ENCODE data around the gene TOLLIP. TPM values are rescaled to one million over a fixed set of nuclear protein-coding genes. Genes with fewer than 3 reads are reported as not detected.

TOLLIP gene
- total and polyA plus RNA-seq, 2 of the 8 experiments (the other 6 are each of a cell fraction or from before 2014, with no cell fraction given) = 23.7 to 34.7 TPM

DNA sequence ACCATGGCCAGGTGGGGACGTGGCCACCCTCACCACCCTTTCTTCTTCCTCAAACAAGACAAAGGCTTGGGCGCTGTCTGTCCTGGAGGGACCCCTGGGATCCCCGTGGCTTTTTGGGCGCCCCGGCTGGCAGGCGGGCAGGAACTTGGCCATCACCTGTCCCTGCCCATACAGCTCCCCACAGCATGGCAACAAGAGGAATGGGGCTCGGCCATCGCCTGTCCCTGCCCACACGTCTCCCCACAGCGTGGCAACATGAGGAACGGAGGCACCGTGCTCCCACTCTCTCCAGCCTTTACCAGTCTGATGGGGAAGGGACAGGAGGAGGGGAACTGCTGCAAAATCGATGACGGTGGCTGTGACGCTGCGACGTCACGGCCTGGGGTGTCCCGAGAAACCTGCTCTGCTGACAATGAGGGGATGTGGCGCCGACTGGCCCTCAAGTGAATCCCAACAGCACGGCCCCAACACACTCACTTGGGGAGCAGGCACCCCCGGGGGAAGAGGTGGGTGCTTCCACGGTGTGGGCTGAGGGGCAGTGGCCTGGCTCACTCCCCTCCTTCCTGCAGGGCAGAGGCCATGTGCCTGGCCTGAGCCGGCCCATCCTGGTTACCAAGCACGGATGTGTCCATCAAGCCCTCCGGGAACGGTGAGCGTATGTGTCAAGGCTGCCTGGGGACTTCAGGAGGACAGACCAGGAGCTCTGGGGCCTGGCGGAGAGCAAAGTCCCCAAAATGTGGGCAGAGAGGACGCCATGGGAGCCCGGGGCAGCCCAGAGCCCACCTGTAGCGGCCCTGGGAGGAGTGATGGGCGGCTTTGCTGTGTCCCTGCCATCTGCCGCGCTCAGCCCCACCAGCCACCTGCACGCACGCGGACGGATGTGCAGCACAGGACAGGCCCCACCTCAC lies 30.4 kb downstream of the TOLLIP start:
- Histone ChIP-seq H2BK5ac (ENCODE audit: low read depth, low read length) (no peak overlapping the region; the same call in 1 of the 2 replicates), H3K9me3 (ENCODE audit: insufficient read depth in 2 of 2, low read depth in 1 of 2, low read length in 1 of 2) (no peaks in the 10 kb centered on the region), H3K27ac (ENCODE audit: low read depth, low read length) (no peak overlapping the region), H2AK5ac (ENCODE audit: low read depth, low read length) (no peak overlapping the region), H2BK15ac (ENCODE audit: low read length) (no peak overlapping the region), H3K4ac (replicated peaks; ENCODE audit: insufficient read length, low read depth, low read length) (no peak overlapping the region), H3K79me1 (ENCODE audit: low read depth, low read length) (peaks cover 6% of the 10 kb centered on the region; the same call in 1 of the 2 replicates), H3K23ac (ENCODE audit: insufficient read length) (no peak overlapping the region), H3K4me2 (ENCODE audit: insufficient read depth in 1 of 2, low read depth in 2 of 2, low read length in 2 of 2) (no peak overlapping the region), H4K5ac (ENCODE audit: insufficient read length, low read depth, low read length) (no peak overlapping the region), H3K79me2 (ENCODE audit: control insufficient read depth in 1 of 2, insufficient read depth in 2 of 2, low read length in 2 of 2) (no peaks in the 10 kb centered on the region), H3K14ac (ENCODE audit: insufficient read length) (no peak overlapping the region), H3K4me3 (ENCODE audit: extremely low read depth in 1 of 4, insufficient read depth in 2 of 4, low read depth in 3 of 4, low read length in 4 of 4) (no peak overlapping the region), H3K23me2 (ENCODE audit: low read depth, low read length) (no peaks in the 10 kb centered on the region), H3K56ac (replicated peaks; ENCODE audit: insufficient read length, low read depth, low read length) (no peak overlapping the region), H3K18ac (ENCODE audit: extremely low read depth, low read length) (no peak overlapping the region), H2BK20ac (ENCODE audit: low read length) (no peak overlapping the region), H3K36me3 (ENCODE audit: control insufficient read depth in 2 of 4, insufficient read depth in 4 of 4, low read length in 3 of 4) (peaks cover 2 to 14% (median 11%) of the 10 kb centered on the region in 4 experiments; a peak in 6 of 8 replicates), H4K20me1 (replicated peaks in 1 of 2; ENCODE audit: control insufficient read depth in 1 of 2, insufficient read depth in 2 of 2, low read length in 2 of 2) (peaks cover 0 to 13% of the 10 kb centered on the region in 2 experiments), H3K4me1 (replicated peaks in 1 of 4; ENCODE audit: control insufficient read depth in 3 of 4, insufficient read depth in 4 of 4, low read length in 3 of 4) (no peaks in the 10 kb centered on the region; a peak in 1 of 7 replicates), H3K27me3 (replicated peaks in 1 of 4; ENCODE audit: control insufficient read depth in 3 of 4, extremely low read depth in 1 of 4, insufficient read depth in 3 of 4, low read length in 3 of 4) (no peaks in the 10 kb centered on the region), H2BK120ac (replicated peaks; ENCODE audit: low read depth, low read length) (no peak overlapping the region), H2AFZ (ENCODE audit: low read length) (no peak overlapping the region), H2BK12ac (ENCODE audit: low read depth, low read length) (no peak overlapping the region), H4K91ac (replicated peaks; ENCODE audit: insufficient read length, low read length) (no peak overlapping the region), H4K8ac (ENCODE audit: extremely low read depth, insufficient read depth, low read length) (peak overlapping the region; percentile 89; the same call in 1 of the 2 replicates), H3K9ac (replicated peaks in 1 of 4; ENCODE audit: extremely low read depth in 1 of 4, low read depth in 3 of 4, low read length in 3 of 4) (no peak overlapping the region)
- POLR2A ChIA-PET (ENCODE audit: partially characterized antibody) = no interaction called here
- DNase-seq (ENCODE audit: low read depth in 1 of 2, low spot score in 2 of 2) = no peak
- WGBS, 2 experiments (ENCODE audit: extremely low coverage in 1 of 2, insufficient coverage in 1 of 2, insufficient read length in 1 of 2, insufficient replicate concordance in 2 of 2, low coverage in 1 of 2, low lambda C conversion rate in 2 of 2, missing lambda C conversion rate in 1 of 2) = 90% methylated on average over 40 of the region's 40 CpGs; no CpG with 5 or more reads in 1 of the 2 experiments
- CTCF ChIA-PET (ENCODE audit: partially characterized antibody) = no interaction called here
- no peak for FAIRE-seq
- TF ChIP-seq RFX5 (IDR thresholded peaks at IDR 0.05; ENCODE audit: borderline replicate concordance, low read depth, low read length) (no peak), JUND (IDR thresholded peaks at IDR 0.05; ENCODE audit: low read length) (no peak), GTF2F1 (IDR thresholded peaks at IDR 0.05; ENCODE audit: borderline replicate concordance, low read depth, low read length) (no peak), SP4 (IDR thresholded peaks at IDR 0.05; ENCODE audit: low read length) (no peak), NRF1 (IDR thresholded peaks at IDR 0.05; ENCODE audit: low read depth, low read length) (no peak), EP300 (IDR thresholded peaks at IDR 0.05; ENCODE audit: borderline replicate concordance in 1 of 2, low read depth in 2 of 2, low read length in 2 of 2) (no peak), HDAC6 (IDR thresholded peaks at IDR 0.05; ENCODE audit: low read depth, low read length) (no peak), ZNF274 (IDR thresholded peaks at IDR 0.05; ENCODE audit: borderline replicate concordance, extremely low read depth, low read length) (no peak)
- TF ChIP-seq, protein P1, sequence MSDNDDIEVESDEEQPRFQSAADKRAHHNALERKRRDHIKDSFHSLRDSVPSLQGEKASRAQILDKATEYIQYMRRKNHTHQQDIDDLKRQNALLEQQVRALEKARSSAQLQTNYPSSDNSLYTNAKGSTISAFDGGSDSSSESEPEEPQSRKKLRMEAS (IDR thresholded peaks at IDR 0.05) = no peak
- TF ChIP-seq, protein P2, sequence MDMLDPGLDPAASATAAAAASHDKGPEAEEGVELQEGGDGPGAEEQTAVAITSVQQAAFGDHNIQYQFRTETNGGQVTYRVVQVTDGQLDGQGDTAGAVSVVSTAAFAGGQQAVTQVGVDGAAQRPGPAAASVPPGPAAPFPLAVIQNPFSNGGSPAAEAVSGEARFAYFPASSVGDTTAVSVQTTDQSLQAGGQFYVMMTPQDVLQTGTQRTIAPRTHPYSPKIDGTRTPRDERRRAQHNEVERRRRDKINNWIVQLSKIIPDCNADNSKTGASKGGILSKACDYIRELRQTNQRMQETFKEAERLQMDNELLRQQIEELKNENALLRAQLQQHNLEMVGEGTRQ (IDR thresholded peaks at IDR 0.05; ENCODE audit: low read length) = no peak
